Ovary (tissue), 9 donors: ENCODE measurements around the gene SHROOM4. TPM values are rescaled to one million over a fixed set of nuclear protein-coding genes. Genes with fewer than 3 reads are reported as not detected.

ENCODE experiments used
- DNase-seq, 5 donors: peaks; one replicate each; pipeline ENCODE4 v3.0.0-alpha.2; 2019 to 2020
- H3K27ac ChIP-seq, 2 donors: fragments of 200-600 bp; one replicate each; pipeline versions ENCODE4 v1.5.1 to v1.8.0; 2019 to 2022
- H3K27me3 ChIP-seq: fragments of 200-600 bp; one replicate; pipeline ENCODE4 v1.8.0; 2022
- H3K36me3 ChIP-seq: fragments of 200-600 bp; sonication (generic); one replicate; pipeline ENCODE4 v1.5.1; 2019
- H3K4me1 ChIP-seq: one replicate; pipeline ENCODE4 v1.8.1; 2013; ENCODE audit warnings: mild to moderate bottlenecking, moderate library complexity; ENCODE audit not compliant: insufficient read depth
- H3K4me3 ChIP-seq: fragments of 200-600 bp; sonication (generic); one replicate; pipeline ENCODE4 v1.5.1; 2017
- H3K9me3 ChIP-seq, 2 donors: fragments of 200-600 bp in 1 of 2; sonication (generic) in 1 of 2; one replicate each; pipeline versions ENCODE4 v1.5.1 to v1.8.1; 2013 to 2019; ENCODE audit warnings: mild to moderate bottlenecking in 1 of 2, moderate library complexity in 1 of 2
- EP300 ChIP-seq: sonication (generic); formaldehyde crosslinking; IDR thresholded peaks from one replicate; pipeline ENCODE4 v1.6.1; 2017; ENCODE audit warnings: antibody characterized with exemption
- POLR2A ChIP-seq: fragments of 450-650 bp; IDR thresholded peaks from one replicate; pipeline ENCODE4 v1.6.1; 2017; ENCODE audit warnings: antibody characterized with exemption, mild to moderate bottlenecking, moderate library complexity
- WGBS, 3 donors: extraction: QIAGEN DNeasy Blood & Tissue Kit in 1 of 3; methylation state at CpG; one replicate each; pipeline versions ENCODE4 v1.1.5 to v1.1.7; 2013 to 2017; 5-methylcytosine and 5-hydroxymethylcytosine counted together
- intact Hi-C, 4 donors: fragments of 100-400 bp; cut with DNase I; formaldehyde crosslinking; loops; one replicate each; pipeline versions ENCODE4 v1.11.0 to v1.15.1; 2022 to 2023
- polyA plus RNA-seq, 2 donors: library from polyadenylated mRNA; stranded (reverse); fragments of 200-250 nt in 1 of 2; fragments of 350-450 nt in 1 of 2; fragmentation: Illumina TruSeq in 1 of 2; extraction: RNeasy Lipid Tissue Mini Kit (QIAGEN cat#74804) in 1 of 2; gene quantifications; one replicate each; pipeline ENCODE4 v1.2.3, GENCODE V29; 2013 to 2014
- total RNA-seq, 7 donors: library from RNA; depleted of rRNA in 2 of 7; stranded (reverse); fragments of >200 nt in 2 of 7; fragmentation: NEBNext Ultra II Directional in 3 of 7; extraction: Animal tissue kit (Norgen Biotek cat#: 25700) in 3 of 7; gene quantifications; one replicate each; pipeline versions ENCODE4 v1.1.0 to v1.2.4, GENCODE V29; 2016 to 2023
- TF ChIP-seq, protein P1 (sequence below), 3 donors: fragments of 450-650 bp in 2 of 3; fragments of 200-600 bp in 1 of 3; IDR thresholded peaks; one replicate each; pipeline versions ENCODE4 v1.5.1 to v1.8.0; 2016 to 2022; ENCODE audit warnings: antibody characterized with exemption in 3 of 3, mild to moderate bottlenecking in 1 of 3
- donor health status: DM: no; HTN: no; CAD: no; lungs with moderate emphysema.
- donor health status: DM: no; HTN: no; CAD: no.
- donor health status: Bipolar disorder and iron deficiency.
- donor health status: DM: yes; HTN: yes; CAD: no.
- donor health status: DM: no; HTN: no; CAD: no.
- donor health status: DM: yes; HTN: yes; CAD: no.

Gene SHROOM4
- total and polyA plus RNA-seq, 9 donors = 1.7 to 7.2 (median 3.1) TPM

DNA sequence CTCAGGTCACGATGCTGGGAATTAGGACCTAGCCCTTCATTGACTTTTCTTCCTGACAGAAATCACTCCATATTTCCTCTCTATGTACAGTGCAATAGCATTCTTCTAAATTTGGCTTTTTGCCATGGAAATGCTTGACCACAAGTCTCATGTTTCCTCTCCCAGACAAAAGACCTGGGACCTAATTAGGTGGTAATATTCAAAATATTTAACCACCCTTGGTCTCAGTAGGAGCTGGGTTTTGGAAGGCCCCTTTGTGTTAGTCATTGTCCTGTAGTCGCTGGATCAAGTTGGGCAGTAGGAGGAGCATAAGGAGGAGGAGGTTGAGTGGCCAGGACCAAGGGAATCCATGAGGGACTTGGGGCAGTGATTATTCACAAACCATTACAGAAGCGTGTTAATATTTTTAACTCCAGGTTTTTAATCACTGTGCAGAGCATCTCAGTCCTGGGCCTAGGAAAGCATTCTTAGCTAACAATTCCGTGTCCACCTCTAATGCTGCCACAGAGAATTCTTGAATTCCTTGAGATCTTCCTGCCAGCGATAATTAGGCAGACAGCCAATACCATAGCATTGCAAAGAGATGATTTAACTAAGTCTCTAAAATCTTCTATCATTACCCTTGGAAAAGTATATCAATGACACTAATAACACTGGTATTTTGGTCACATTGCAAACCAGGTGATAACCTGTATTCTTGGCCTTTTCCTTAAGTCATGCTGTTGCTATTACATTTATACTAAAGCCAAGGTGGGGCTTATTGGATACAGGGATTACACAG is 25.0 kb upstream of the SHROOM4 start:
- no peaks in the 10 kb centered on the region for H3K9me3 ChIP-seq
- H3K4me1 ChIP-seq = no peaks in the 10 kb centered on the region
- 59 to 62% (median 62%) methylated on average over 5 of the region's 5 CpGs for WGBS, 3 donors
- TF ChIP-seq EP300 (no peak), POLR2A (no peak)
- TF ChIP-seq, protein P1, sequence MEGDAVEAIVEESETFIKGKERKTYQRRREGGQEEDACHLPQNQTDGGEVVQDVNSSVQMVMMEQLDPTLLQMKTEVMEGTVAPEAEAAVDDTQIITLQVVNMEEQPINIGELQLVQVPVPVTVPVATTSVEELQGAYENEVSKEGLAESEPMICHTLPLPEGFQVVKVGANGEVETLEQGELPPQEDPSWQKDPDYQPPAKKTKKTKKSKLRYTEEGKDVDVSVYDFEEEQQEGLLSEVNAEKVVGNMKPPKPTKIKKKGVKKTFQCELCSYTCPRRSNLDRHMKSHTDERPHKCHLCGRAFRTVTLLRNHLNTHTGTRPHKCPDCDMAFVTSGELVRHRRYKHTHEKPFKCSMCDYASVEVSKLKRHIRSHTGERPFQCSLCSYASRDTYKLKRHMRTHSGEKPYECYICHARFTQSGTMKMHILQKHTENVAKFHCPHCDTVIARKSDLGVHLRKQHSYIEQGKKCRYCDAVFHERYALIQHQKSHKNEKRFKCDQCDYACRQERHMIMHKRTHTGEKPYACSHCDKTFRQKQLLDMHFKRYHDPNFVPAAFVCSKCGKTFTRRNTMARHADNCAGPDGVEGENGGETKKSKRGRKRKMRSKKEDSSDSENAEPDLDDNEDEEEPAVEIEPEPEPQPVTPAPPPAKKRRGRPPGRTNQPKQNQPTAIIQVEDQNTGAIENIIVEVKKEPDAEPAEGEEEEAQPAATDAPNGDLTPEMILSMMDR (IDR thresholded peaks at IDR 0.05) = no peak
- no peak overlapping the region for H3K27ac ChIP-seq
- DNase-seq = no peak
- H3K4me3 ChIP-seq = no peak overlapping the region
- intact Hi-C loops = no loop called here
- no peaks in the 10 kb centered on the region for H3K27me3 ChIP-seq
- H3K36me3 ChIP-seq = no peaks in the 10 kb centered on the region

DNA sequence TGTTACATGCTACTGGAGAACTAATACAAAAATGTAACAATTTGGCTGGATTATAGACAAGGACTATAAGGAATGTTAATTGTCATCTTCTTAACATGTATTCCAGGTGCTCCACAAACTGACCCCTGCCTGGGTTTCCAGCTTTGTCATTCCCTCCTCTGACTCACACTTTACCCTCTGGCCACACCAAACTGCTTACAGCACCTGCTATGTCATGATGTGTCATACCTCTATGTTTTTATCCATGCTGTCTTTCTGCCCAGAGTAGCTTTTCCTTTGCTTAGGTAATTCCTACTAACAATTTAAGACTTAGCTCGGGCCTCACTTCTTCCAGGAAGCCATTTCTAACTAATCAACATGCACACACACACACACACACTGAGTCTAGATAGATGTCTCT is 14.0 kb upstream of the SHROOM4 start:
- Histone ChIP-seq H3K27ac (no peak overlapping the region), H3K9me3 (no peaks in the 10 kb centered on the region), H3K4me1 (no peaks in the 10 kb centered on the region), H3K27me3 (no peaks in the 10 kb centered on the region), H3K4me3 (no peak overlapping the region), H3K36me3 (no peaks in the 10 kb centered on the region)
- WGBS, 3 donors = 39 to 45% (median 39%) methylated on average over 1 of the region's 1 CpG
- no peak for DNase-seq
- TF ChIP-seq POLR2A (no peak), EP300 (no peak)
- TF ChIP-seq, protein P1 (IDR thresholded peaks at IDR 0.05) = no peak
- intact Hi-C loops = no loop called here

DNA sequence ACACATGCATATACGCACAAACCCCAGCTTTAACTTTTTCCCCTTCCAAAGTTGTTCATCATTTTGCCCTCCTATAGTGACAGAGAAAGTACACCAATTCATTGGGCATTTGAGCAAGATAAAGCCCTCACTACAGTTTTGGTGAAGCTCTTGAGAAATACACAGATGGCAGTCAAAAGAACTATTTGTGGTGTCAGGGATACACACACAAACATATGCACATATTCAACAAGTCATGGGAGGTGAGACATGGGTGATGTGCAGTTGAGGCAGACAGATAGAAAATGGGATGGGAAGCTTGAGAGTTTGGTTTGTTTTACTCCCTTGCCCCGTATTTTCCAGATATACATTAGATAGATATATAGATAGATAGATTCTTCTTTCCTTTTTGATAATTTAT is 11.8 kb upstream of the SHROOM4 start:
- intact Hi-C loops = no loop called here
- no peaks in the 10 kb centered on the region for H3K36me3 ChIP-seq
- TF ChIP-seq, protein P1 (IDR thresholded peaks at IDR 0.05) = no peak
- no peak for TF ChIP-seq EP300
- TF ChIP-seq POLR2A = no peak
- H3K27me3 ChIP-seq = no peaks in the 10 kb centered on the region
- H3K4me3 ChIP-seq = no peak overlapping the region
- 64 to 78% (median 67%) methylated on average over 2 of the region's 2 CpGs for WGBS, 3 donors
- no peak for DNase-seq
- H3K9me3 ChIP-seq = no peaks in the 10 kb centered on the region
- no peaks in the 10 kb centered on the region for H3K4me1 ChIP-seq
- H3K27ac ChIP-seq = no peak overlapping the region

DNA sequence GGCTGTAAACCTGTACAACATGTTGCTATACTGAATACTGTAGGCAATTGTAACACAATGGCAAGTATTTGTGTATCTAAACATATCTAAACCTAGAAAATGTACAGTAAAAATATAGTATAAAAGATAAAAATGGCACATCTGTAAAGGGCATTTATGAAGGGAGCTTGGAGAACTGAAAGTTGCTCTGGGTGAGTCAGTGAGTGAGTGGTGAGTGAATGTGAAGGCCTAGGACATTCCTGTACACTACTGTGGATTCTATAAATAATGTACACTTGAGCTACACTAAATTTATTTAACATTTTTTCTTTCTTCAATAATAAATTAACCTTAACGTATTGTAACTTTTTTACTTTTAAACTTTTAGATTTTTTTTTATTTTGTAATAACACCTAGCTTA is 5.0 kb upstream of the SHROOM4 start:
- TF ChIP-seq EP300 (no peak), POLR2A (no peak)
- TF ChIP-seq, protein P1 (IDR thresholded peaks at IDR 0.05) = no peak
- no peaks in the 10 kb centered on the region for H3K4me1 ChIP-seq
- no peak overlapping the region for H3K27ac ChIP-seq
- WGBS, 3 donors = 61 to 83% (median 77%) methylated on average over 1 of the region's 1 CpG
- no peaks in the 10 kb centered on the region for H3K9me3 ChIP-seq
- intact Hi-C loops = no loop called here
- no peak overlapping the region for H3K4me3 ChIP-seq
- H3K27me3 ChIP-seq = no peaks in the 10 kb centered on the region
- no peaks in the 10 kb centered on the region for H3K36me3 ChIP-seq
- DNase-seq = no peak
